ENCODE data around the gene QRICH1.
"Not testable (repeated sequence)": the region's sequence is repeated elsewhere in the genome, so short reads cannot be mapped to it uniquely, and the experiment has no call there.

DNA sequence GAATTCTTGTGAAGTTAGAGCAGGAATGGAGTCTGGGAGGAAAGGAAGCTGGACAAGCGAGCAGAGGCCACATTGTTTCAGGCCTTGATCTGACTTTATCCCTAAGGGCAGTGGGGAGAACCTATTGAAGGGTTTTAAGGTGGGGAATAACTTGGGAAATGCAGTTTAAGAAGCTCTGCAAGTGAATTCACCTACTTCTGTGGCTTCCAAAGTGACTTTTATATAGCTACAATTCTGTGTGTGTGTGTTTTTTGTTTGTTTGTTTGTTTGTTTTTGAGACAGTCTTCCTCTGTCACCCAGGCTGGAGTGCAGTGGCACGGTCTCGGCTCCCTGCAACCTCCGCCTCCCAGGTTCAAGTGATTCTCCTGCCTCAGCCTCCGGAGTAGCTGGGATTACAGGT is 85.2 kb downstream of the QRICH1 start:
- TF ChIP-seq, protein P1, sequence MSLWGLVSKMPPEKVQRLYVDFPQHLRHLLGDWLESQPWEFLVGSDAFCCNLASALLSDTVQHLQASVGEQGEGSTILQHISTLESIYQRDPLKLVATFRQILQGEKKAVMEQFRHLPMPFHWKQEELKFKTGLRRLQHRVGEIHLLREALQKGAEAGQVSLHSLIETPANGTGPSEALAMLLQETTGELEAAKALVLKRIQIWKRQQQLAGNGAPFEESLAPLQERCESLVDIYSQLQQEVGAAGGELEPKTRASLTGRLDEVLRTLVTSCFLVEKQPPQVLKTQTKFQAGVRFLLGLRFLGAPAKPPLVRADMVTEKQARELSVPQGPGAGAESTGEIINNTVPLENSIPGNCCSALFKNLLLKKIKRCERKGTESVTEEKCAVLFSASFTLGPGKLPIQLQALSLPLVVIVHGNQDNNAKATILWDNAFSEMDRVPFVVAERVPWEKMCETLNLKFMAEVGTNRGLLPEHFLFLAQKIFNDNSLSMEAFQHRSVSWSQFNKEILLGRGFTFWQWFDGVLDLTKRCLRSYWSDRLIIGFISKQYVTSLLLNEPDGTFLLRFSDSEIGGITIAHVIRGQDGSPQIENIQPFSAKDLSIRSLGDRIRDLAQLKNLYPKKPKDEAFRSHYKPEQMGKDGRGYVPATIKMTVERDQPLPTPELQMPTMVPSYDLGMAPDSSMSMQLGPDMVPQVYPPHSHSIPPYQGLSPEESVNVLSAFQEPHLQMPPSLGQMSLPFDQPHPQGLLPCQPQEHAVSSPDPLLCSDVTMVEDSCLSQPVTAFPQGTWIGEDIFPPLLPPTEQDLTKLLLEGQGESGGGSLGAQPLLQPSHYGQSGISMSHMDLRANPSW (CRISPR knock-in tag; conservative IDR thresholded peaks at IDR 0.05; ENCODE audit: low read depth), result not testable (repeated sequence)
- TF ChIP-seq, protein P2, sequence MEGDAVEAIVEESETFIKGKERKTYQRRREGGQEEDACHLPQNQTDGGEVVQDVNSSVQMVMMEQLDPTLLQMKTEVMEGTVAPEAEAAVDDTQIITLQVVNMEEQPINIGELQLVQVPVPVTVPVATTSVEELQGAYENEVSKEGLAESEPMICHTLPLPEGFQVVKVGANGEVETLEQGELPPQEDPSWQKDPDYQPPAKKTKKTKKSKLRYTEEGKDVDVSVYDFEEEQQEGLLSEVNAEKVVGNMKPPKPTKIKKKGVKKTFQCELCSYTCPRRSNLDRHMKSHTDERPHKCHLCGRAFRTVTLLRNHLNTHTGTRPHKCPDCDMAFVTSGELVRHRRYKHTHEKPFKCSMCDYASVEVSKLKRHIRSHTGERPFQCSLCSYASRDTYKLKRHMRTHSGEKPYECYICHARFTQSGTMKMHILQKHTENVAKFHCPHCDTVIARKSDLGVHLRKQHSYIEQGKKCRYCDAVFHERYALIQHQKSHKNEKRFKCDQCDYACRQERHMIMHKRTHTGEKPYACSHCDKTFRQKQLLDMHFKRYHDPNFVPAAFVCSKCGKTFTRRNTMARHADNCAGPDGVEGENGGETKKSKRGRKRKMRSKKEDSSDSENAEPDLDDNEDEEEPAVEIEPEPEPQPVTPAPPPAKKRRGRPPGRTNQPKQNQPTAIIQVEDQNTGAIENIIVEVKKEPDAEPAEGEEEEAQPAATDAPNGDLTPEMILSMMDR (IDR thresholded peaks at IDR 0.05), result not testable (repeated sequence)
- not testable (repeated sequence) for TF ChIP-seq GTF2I (CRISPR knock-in tag; conservative IDR thresholded peaks at IDR 0.05); EMX1 (CRISPR knock-in tag; IDR thresholded peaks at IDR 0.05); IRF2 (CRISPR knock-in tag; IDR thresholded peaks at IDR 0.05; ENCODE audit: borderline replicate concordance, low read depth)
- TF ChIP-seq, protein P3, sequence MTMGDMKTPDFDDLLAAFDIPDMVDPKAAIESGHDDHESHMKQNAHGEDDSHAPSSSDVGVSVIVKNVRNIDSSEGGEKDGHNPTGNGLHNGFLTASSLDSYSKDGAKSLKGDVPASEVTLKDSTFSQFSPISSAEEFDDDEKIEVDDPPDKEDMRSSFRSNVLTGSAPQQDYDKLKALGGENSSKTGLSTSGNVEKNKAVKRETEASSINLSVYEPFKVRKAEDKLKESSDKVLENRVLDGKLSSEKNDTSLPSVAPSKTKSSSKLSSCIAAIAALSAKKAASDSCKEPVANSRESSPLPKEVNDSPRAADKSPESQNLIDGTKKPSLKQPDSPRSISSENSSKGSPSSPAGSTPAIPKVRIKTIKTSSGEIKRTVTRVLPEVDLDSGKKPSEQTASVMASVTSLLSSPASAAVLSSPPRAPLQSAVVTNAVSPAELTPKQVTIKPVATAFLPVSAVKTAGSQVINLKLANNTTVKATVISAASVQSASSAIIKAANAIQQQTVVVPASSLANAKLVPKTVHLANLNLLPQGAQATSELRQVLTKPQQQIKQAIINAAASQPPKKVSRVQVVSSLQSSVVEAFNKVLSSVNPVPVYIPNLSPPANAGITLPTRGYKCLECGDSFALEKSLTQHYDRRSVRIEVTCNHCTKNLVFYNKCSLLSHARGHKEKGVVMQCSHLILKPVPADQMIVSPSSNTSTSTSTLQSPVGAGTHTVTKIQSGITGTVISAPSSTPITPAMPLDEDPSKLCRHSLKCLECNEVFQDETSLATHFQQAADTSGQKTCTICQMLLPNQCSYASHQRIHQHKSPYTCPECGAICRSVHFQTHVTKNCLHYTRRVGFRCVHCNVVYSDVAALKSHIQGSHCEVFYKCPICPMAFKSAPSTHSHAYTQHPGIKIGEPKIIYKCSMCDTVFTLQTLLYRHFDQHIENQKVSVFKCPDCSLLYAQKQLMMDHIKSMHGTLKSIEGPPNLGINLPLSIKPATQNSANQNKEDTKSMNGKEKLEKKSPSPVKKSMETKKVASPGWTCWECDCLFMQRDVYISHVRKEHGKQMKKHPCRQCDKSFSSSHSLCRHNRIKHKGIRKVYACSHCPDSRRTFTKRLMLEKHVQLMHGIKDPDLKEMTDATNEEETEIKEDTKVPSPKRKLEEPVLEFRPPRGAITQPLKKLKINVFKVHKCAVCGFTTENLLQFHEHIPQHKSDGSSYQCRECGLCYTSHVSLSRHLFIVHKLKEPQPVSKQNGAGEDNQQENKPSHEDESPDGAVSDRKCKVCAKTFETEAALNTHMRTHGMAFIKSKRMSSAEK (CRISPR knock-in tag; IDR thresholded peaks at IDR 0.05; ENCODE audit: borderline replicate concordance), result not testable (repeated sequence)
- TF ChIP-seq, protein P4, sequence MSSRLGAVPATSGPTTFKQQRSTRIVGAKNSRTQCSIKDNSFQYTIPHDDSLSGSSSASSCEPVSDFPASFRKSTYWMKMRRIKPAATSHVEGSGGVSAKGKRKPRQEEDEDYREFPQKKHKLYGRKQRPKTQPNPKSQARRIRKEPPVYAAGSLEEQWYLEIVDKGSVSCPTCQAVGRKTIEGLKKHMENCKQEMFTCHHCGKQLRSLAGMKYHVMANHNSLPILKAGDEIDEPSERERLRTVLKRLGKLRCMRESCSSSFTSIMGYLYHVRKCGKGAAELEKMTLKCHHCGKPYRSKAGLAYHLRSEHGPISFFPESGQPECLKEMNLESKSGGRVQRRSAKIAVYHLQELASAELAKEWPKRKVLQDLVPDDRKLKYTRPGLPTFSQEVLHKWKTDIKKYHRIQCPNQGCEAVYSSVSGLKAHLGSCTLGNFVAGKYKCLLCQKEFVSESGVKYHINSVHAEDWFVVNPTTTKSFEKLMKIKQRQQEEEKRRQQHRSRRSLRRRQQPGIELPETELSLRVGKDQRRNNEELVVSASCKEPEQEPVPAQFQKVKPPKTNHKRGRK (CRISPR knock-in tag; IDR thresholded peaks at IDR 0.05; ENCODE audit: borderline replicate concordance), result not testable (repeated sequence)
- TF ChIP-seq, protein P5, sequence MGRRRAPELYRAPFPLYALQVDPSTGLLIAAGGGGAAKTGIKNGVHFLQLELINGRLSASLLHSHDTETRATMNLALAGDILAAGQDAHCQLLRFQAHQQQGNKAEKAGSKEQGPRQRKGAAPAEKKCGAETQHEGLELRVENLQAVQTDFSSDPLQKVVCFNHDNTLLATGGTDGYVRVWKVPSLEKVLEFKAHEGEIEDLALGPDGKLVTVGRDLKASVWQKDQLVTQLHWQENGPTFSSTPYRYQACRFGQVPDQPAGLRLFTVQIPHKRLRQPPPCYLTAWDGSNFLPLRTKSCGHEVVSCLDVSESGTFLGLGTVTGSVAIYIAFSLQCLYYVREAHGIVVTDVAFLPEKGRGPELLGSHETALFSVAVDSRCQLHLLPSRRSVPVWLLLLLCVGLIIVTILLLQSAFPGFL (CRISPR knock-in tag; IDR thresholded peaks at IDR 0.05; ENCODE audit: borderline replicate concordance), result not testable (repeated sequence)
- TF ChIP-seq, protein P6, sequence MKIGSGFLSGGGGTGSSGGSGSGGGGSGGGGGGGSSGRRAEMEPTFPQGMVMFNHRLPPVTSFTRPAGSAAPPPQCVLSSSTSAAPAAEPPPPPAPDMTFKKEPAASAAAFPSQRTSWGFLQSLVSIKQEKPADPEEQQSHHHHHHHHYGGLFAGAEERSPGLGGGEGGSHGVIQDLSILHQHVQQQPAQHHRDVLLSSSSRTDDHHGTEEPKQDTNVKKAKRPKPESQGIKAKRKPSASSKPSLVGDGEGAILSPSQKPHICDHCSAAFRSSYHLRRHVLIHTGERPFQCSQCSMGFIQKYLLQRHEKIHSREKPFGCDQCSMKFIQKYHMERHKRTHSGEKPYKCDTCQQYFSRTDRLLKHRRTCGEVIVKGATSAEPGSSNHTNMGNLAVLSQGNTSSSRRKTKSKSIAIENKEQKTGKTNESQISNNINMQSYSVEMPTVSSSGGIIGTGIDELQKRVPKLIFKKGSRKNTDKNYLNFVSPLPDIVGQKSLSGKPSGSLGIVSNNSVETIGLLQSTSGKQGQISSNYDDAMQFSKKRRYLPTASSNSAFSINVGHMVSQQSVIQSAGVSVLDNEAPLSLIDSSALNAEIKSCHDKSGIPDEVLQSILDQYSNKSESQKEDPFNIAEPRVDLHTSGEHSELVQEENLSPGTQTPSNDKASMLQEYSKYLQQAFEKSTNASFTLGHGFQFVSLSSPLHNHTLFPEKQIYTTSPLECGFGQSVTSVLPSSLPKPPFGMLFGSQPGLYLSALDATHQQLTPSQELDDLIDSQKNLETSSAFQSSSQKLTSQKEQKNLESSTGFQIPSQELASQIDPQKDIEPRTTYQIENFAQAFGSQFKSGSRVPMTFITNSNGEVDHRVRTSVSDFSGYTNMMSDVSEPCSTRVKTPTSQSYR (CRISPR knock-in tag; IDR thresholded peaks at IDR 0.05), result not testable (repeated sequence)
- TF ChIP-seq, protein P7, sequence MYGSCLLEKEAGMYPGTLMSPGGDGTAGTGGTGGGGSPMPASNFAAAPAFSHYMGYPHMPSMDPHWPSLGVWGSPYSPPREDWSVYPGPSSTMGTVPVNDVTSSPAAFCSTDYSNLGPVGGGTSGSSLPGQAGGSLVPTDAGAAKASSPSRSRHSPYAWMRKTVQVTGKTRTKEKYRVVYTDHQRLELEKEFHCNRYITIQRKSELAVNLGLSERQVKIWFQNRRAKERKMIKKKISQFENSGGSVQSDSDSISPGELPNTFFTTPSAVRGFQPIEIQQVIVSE (CRISPR knock-in tag; IDR thresholded peaks at IDR 0.05; ENCODE audit: borderline replicate concordance), result not testable (repeated sequence)
- TF ChIP-seq, protein P8, sequence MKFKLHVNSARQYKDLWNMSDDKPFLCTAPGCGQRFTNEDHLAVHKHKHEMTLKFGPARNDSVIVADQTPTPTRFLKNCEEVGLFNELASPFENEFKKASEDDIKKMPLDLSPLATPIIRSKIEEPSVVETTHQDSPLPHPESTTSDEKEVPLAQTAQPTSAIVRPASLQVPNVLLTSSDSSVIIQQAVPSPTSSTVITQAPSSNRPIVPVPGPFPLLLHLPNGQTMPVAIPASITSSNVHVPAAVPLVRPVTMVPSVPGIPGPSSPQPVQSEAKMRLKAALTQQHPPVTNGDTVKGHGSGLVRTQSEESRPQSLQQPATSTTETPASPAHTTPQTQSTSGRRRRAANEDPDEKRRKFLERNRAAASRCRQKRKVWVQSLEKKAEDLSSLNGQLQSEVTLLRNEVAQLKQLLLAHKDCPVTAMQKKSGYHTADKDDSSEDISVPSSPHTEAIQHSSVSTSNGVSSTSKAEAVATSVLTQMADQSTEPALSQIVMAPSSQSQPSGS (CRISPR knock-in tag; IDR thresholded peaks at IDR 0.05; ENCODE audit: borderline replicate concordance, low read depth), result not testable (repeated sequence)

All from WTC11 (cell line).